DMS153 treated with DMSO at 0.1 percent for 48 hours (cell line): ENCODE results near the gene TMEM121.

Source experiments
- DNase-seq: peaks from one replicate; lab custom pipeline; 2025; ENCODE audit not compliant: unreplicated experiment; lab: John Stamatoyannopoulos, UW

The TMEM121 gene

GRCh38 chr14:105486974-105487448 lies 39.4 kb upstream of the TMEM121 start:
- DNase-seq = no peak

GRCh38 chr14:105487449-105487985 lies 38.9 kb upstream of the TMEM121 start:
- DNase-seq = no peak

GRCh38 chr14:105487986-105488777 lies 38.2 kb upstream of the TMEM121 start:
- no peak for DNase-seq

GRCh38 chr14:105488781-105489541 lies 37.4 kb upstream of the TMEM121 start:
- no peak for DNase-seq

GRCh38 chr14:105489542-105490266 lies 36.7 kb upstream of the TMEM121 start:
- no peak for DNase-seq

- no peak for DNase-seq
Observed at GRCh38 chr14:105490267-105490571, 36.2 kb upstream of the TMEM121 start.

GRCh38 chr14:105490572-105491365 lies 35.6 kb upstream of the TMEM121 start, which contains the start of gene TEDC1:
TEDC1 (plus strand) TSS chr14:105491246; CDS start chr14:105491376, 130 bp downstream.
- DNase-seq = peak; percentile 86

GRCh38 chr14:105491366-105491973 lies 34.9 kb upstream of the TMEM121 start:
- DNase-seq = peak; percentile 20

GRCh38 chr14:105492031-105492970 lies 34.1 kb upstream of the TMEM121 start:
- no peak for DNase-seq

- DNase-seq = no peak
Observed at GRCh38 chr14:105492971-105493871, 33.2 kb upstream of the TMEM121 start.

- DNase-seq = no peak
Observed at GRCh38 chr14:105493921-105494605, 32.3 kb upstream of the TMEM121 start.

GRCh38 chr14:105494606-105494929 lies 31.8 kb upstream of the TMEM121 start:
- no peak for DNase-seq

GRCh38 chr14:105495101-105495989 lies 31.0 kb upstream of the TMEM121 start:
- DNase-seq = no peak

GRCh38 chr14:105495990-105496830 lies 30.2 kb upstream of the TMEM121 start:
- DNase-seq = no peak

- no peak for DNase-seq
Observed at GRCh38 chr14:105496831-105497591, 29.4 kb upstream of the TMEM121 start.
